Measurements from ENCODE around the gene PPP2R5B. TPM values are rescaled to one million over a fixed set of nuclear protein-coding genes. Genes with fewer than 3 reads are reported as not detected.

PPP2R5B gene
- total RNA-seq, 1 experiment from 2014 or later = 14.0 TPM

- DNase-seq (ENCODE audit: low read depth, low spot score) = no peak
- no peaks in the 10 kb centered on the region; the same call in 1 of the 2 replicates for H3K36me3 ChIP-seq (ENCODE audit: control insufficient read depth, insufficient read depth, low read length)
- BruUV-seq (replicated peaks) = no TSS peak
- no peak for TF ChIP-seq TCF7L2 (IDR thresholded peaks at IDR 0.05; ENCODE audit: low read depth, low read length)
- no peak for TF ChIP-seq CTCF (IDR thresholded peaks at IDR 0.05)
- TF ChIP-seq POLR2AphosphoS5 (IDR thresholded peaks at IDR 0.05; ENCODE audit: low read depth, low read length) = no peak
- TF ChIP-seq REST (IDR thresholded peaks at IDR 0.05; ENCODE audit: insufficient read depth in 1 of 2, low read depth in 2 of 2, low read length in 1 of 2) = no peak
- TF ChIP-seq SIN3A (IDR thresholded peaks at IDR 0.05; ENCODE audit: borderline replicate concordance, insufficient read depth, low read depth, low read length) = no peak
- H3K9me3 ChIP-seq (ENCODE audit: control insufficient read depth, insufficient read depth, low read depth, low read length) = no peaks in the 10 kb centered on the region
- ATAC-seq = no peak
- in situ Hi-C loops (cut with HindIII; ENCODE audit: low pct_unique_long_range_greater_than_20kb, low sequenced_read_pairs) = no loop called here
- H3K27me3 ChIP-seq (ENCODE audit: control insufficient read depth, insufficient read depth, low read length) = no peaks in the 10 kb centered on the region
- H3K4me1 ChIP-seq (ENCODE audit: control insufficient read depth, insufficient read depth, low read length) = peaks cover 24% of the 10 kb centered on the region
- POLR2A ChIA-PET = no interaction called here
- H3K4me3 ChIP-seq (ENCODE audit: low read depth in 2 of 2, low read length in 2 of 2) = no peak overlapping the region
- CTCF ChIA-PET = no interaction called here
- H3K27ac ChIP-seq (ENCODE audit: low read length) = no peak overlapping the region
- intact Hi-C loops (cut with micrococcal nuclease; ENCODE audit: unreplicated experiment) = no loop called here
These were observed 4.4 kb upstream of the PPP2R5B start for GRCh38 chr11:64920124-64920523.

GRCh38 chr11:64921384-64921783, 3.1 kb upstream of the PPP2R5B start:
- peaks cover 16% of the 10 kb centered on the region for H3K4me1 ChIP-seq (ENCODE audit: control insufficient read depth, insufficient read depth, low read length)

GRCh38 chr11:64923151-64923661, 1.3 kb upstream of the PPP2R5B start:
- in situ Hi-C loops (cut with HindIII; ENCODE audit: low pct_unique_long_range_greater_than_20kb, low sequenced_read_pairs) = no loop called here
- H3K27me3 ChIP-seq (ENCODE audit: control insufficient read depth, insufficient read depth, low read length) = no peaks in the 10 kb centered on the region
- intact Hi-C loops (cut with micrococcal nuclease; ENCODE audit: unreplicated experiment) = no loop called here
- no peaks in the 10 kb centered on the region; the same call in 1 of the 2 replicates for H3K36me3 ChIP-seq (ENCODE audit: control insufficient read depth, insufficient read depth, low read length)
- peak overlapping the region; percentile 83; the same call in 1 of the 2 replicates for H3K27ac ChIP-seq (ENCODE audit: low read length)
- H3K4me1 ChIP-seq (ENCODE audit: control insufficient read depth, insufficient read depth, low read length) = peaks cover 9% of the 10 kb centered on the region
- TF ChIP-seq TCF7L2 (IDR thresholded peaks at IDR 0.05; ENCODE audit: low read depth, low read length) = no peak
- no peak for TF ChIP-seq CTCF (IDR thresholded peaks at IDR 0.05)
- no peak for TF ChIP-seq REST (IDR thresholded peaks at IDR 0.05; ENCODE audit: insufficient read depth in 1 of 2, low read depth in 2 of 2, low read length in 1 of 2)
- CTCF ChIA-PET = no interaction called here
- DNase-seq (ENCODE audit: low read depth, low spot score) = no peak
- POLR2A ChIA-PET = no interaction called here
- no peak for ATAC-seq
- H3K4me3 ChIP-seq (ENCODE audit: low read depth in 2 of 2, low read length in 2 of 2) = no peak overlapping the region
- H3K9me3 ChIP-seq (ENCODE audit: control insufficient read depth, insufficient read depth, low read depth, low read length) = no peaks in the 10 kb centered on the region
- no TSS peak for BruUV-seq (replicated peaks)

More at GRCh38 chr11:64921384-64921783, 3.1 kb upstream of the PPP2R5B start:
- no peaks in the 10 kb centered on the region; the same call in 1 of the 2 replicates for H3K36me3 ChIP-seq (ENCODE audit: control insufficient read depth, insufficient read depth, low read length)
- intact Hi-C loops (cut with micrococcal nuclease; ENCODE audit: unreplicated experiment) = no loop called here
- H3K27me3 ChIP-seq (ENCODE audit: control insufficient read depth, insufficient read depth, low read length) = no peaks in the 10 kb centered on the region
- BruUV-seq (replicated peaks) = no TSS peak
- POLR2A ChIA-PET = no interaction called here
- DNase-seq (ENCODE audit: low read depth, low spot score) = no peak
- CTCF ChIA-PET = no interaction called here
- no peak for ATAC-seq
- no peak overlapping the region for H3K27ac ChIP-seq (ENCODE audit: low read length)
- in situ Hi-C loops (cut with HindIII; ENCODE audit: low pct_unique_long_range_greater_than_20kb, low sequenced_read_pairs) = no loop called here
- H3K9me3 ChIP-seq (ENCODE audit: control insufficient read depth, insufficient read depth, low read depth, low read length) = no peaks in the 10 kb centered on the region
- no peak for TF ChIP-seq TCF7L2 (IDR thresholded peaks at IDR 0.05; ENCODE audit: low read depth, low read length)
- H3K4me3 ChIP-seq (ENCODE audit: low read depth in 2 of 2, low read length in 2 of 2) = no peak overlapping the region

Measured in Panc1 (cell line).